AG09309 (cell line): ENCODE results near the gene MPZL3.

ENCODE experiments used
- DNase-seq: peaks from one replicate; pipeline ENCODE4 v3.0.0-alpha.2; 2010; ENCODE audit warnings: low read depth
- H3K4me3 ChIP-seq: 2 replicates; pipeline ENCODE4 v1.5.1; 2011; ENCODE audit warnings: mild to moderate bottlenecking, low read depth, low read length, moderate library complexity; ENCODE audit not compliant: control insufficient read depth
- TF ChIP-seq, protein P1 (sequence below): IDR thresholded peaks from 2 replicates; pipeline ENCODE4 v1.5.1; 2011; ENCODE audit warnings: mild to moderate bottlenecking, low read depth, low read length, inconsistent platforms; ENCODE audit not compliant: insufficient read depth, control insufficient read depth; ENCODE audit errors: missing control alignments

MPZL3 gene

DNA sequence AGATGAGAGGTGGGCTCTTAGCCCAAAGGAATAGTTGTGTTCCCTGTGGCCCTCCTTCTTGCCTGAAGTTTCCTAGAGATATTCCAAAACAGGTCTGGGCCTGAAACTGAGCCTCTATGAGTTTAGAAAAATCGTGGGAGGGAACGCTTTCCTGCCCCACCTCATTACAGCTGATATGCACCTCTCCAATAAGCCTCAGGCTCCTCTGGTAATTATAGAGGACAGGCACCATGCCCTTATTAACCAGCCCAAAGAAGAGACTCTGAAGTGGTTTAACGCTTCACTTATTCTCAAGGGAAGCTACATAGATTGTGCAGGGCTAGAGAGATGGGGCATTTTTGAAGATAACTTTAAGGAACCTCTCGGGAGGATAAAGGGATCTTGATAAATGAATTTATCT, 15.3 kb upstream of the MPZL3 start:
- TF ChIP-seq, protein P1, sequence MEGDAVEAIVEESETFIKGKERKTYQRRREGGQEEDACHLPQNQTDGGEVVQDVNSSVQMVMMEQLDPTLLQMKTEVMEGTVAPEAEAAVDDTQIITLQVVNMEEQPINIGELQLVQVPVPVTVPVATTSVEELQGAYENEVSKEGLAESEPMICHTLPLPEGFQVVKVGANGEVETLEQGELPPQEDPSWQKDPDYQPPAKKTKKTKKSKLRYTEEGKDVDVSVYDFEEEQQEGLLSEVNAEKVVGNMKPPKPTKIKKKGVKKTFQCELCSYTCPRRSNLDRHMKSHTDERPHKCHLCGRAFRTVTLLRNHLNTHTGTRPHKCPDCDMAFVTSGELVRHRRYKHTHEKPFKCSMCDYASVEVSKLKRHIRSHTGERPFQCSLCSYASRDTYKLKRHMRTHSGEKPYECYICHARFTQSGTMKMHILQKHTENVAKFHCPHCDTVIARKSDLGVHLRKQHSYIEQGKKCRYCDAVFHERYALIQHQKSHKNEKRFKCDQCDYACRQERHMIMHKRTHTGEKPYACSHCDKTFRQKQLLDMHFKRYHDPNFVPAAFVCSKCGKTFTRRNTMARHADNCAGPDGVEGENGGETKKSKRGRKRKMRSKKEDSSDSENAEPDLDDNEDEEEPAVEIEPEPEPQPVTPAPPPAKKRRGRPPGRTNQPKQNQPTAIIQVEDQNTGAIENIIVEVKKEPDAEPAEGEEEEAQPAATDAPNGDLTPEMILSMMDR: no peak
- no peak overlapping the region for H3K4me3 ChIP-seq
- DNase-seq: no peak

DNA sequence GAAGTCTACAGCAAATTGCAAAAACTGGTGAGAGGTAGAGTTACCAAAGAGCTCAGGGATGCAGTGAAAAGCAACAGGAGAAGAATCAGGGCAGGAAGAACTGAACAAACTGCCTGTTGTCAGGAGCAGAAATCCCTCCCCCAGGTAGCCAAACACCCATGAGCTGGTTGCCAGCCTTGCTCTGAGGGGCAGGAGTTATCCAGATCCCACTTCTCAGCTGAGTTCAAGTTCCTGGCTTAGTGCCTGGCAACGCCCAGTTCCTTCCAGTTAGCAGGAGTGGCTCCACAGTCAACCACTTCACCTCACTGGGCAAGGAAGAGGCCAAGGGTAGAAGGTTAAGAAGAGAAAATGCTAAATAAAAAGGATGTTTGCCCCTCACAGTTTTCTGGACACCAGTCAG, 13.8 kb upstream of the MPZL3 start:
- TF ChIP-seq, protein P1: no peak
- DNase-seq: no peak
- no peak overlapping the region for H3K4me3 ChIP-seq

GRCh38 chr11:118264569-118265465, 12.7 kb upstream of the MPZL3 start:
- TF ChIP-seq, protein P1: no peak
- no peak overlapping the region for H3K4me3 ChIP-seq
- no peak for DNase-seq

DNA sequence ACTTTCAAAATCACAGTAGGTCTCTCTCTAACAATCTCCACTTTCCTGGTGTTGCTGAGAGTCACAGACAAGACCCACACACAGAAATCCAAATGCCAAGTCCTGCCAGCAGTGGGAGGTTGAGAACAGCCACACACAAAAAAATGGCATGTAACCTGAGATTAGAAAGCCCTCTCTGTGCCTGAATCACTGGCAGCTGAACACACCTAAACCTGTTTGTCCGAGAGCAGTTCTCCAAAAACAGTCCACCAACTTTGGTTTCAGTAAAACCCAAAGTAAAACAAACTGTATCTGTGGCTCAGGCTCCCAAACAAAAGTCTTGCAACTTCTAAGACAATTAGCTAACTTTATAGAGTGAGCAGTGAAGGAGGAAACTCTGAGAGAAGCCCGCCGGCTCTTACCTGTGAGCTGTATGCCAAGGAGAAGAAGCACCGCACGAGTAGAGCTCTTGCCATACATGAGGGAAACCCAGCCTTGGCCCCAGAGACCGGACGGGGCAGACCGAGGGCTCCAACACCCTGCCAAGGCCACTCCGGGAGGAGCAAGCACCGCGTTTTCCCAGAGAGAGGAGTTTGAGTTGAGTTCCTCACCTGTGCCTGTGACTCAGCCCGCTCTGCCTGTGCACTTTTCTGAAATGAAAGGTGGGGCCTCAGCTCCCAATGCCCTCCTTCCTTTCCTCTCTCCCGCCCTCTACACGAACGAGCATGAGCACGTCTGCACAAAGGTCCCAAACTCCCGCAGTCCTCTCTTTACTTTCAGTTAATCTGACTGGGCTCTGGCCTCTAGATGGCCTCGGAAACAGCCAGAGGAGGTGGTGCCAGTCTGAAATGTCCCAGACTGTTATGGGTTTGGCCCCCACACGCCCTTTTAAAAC, 11.8 kb upstream of the MPZL3 start, which contains the start of gene MPZL2:
MPZL2 (minus strand) TSS at position 603 of the 874 bp plus-strand sequence; CDS start at position 459, 144 bp downstream.
- DNase-seq: no peak
- no peak within 1 kb of the TSS for H3K4me3 ChIP-seq
- TF ChIP-seq, protein P1: no peak

GRCh38 chr11:118263112-118263511, 10.9 kb upstream of the MPZL3 start:
- DNase-seq: no peak
- H3K4me3 ChIP-seq: no peak overlapping the region
- TF ChIP-seq, protein P1: no peak

- no peak overlapping the region for H3K4me3 ChIP-seq
- DNase-seq: no peak
- TF ChIP-seq, protein P1: no peak
These were observed 8.2 kb upstream of the MPZL3 start for GRCh38 chr11:118260353-118260752.
